Effector memory CD4-positive, alpha-beta T cell (primary cell): Measurements from ENCODE around the gene RPE.

Experiments used
- DNase-seq, 3 donors: peaks; one replicate each; pipeline ENCODE4 v3.0.0-alpha.2; 2020
- H3K27ac ChIP-seq: 2 replicates; pipeline ENCODE4 v1.7.0; 2013; ENCODE audit warnings: mild to moderate bottlenecking, low read length, moderate library complexity; ENCODE audit not compliant: insufficient read depth, poor library complexity, severe bottlenecking
- H3K27me3 ChIP-seq: replicated peaks from 2 replicates; pipeline ENCODE4 v1.7.0; 2013; ENCODE audit warnings: mild to moderate bottlenecking, low read length; ENCODE audit not compliant: insufficient read depth, control insufficient read depth, poor library complexity, severe bottlenecking
- H3K36me3 ChIP-seq: 2 replicates; pipeline ENCODE4 v1.7.0; 2013; ENCODE audit warnings: mild to moderate bottlenecking, low read length, moderate library complexity; ENCODE audit not compliant: control insufficient read depth, insufficient read depth
- H3K4me1 ChIP-seq: 2 replicates; pipeline ENCODE4 v1.7.0; 2013; ENCODE audit warnings: low read length, mild to moderate bottlenecking; ENCODE audit not compliant: control insufficient read depth, insufficient read depth, poor library complexity, severe bottlenecking
- H3K4me3 ChIP-seq: 2 replicates; pipeline ENCODE4 v1.7.0; 2013; ENCODE audit warnings: low read length, low read depth, mild to moderate bottlenecking; ENCODE audit not compliant: insufficient read depth, poor library complexity, severe bottlenecking
- H3K9me3 ChIP-seq: 2 replicates; pipeline ENCODE4 v1.7.0; 2013; ENCODE audit warnings: mild to moderate bottlenecking, low read length, moderate library complexity; ENCODE audit not compliant: control insufficient read depth

The RPE gene

DNA sequence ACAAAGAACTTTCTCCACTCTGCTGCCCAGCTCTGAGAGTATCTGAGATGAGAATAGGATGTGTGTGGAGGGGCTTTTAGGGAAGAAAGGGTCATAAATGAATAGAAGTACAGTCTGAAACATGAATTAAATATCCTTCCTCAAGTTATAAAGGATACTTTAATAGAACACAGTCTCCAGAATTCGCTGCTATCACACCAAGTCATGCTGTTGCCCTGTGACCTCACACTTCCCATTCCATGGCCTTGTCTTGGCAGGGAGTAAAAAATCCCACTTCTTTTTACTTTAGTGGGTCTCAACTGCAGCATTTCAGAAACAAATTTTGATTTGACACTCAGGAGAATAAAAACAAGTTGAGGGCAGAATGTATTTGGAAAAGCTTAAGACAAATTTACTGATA lies 3.8 kb upstream of the RPE start:
- Histone ChIP-seq H3K9me3 (no peaks in the 10 kb centered on the region), H3K36me3 (no peaks in the 10 kb centered on the region), H3K4me1 (peaks cover 5% of the 10 kb centered on the region), H3K4me3 (no peak overlapping the region), H3K27ac (no peak overlapping the region), H3K27me3 (no peaks in the 10 kb centered on the region)
- DNase-seq: no peak

DNA sequence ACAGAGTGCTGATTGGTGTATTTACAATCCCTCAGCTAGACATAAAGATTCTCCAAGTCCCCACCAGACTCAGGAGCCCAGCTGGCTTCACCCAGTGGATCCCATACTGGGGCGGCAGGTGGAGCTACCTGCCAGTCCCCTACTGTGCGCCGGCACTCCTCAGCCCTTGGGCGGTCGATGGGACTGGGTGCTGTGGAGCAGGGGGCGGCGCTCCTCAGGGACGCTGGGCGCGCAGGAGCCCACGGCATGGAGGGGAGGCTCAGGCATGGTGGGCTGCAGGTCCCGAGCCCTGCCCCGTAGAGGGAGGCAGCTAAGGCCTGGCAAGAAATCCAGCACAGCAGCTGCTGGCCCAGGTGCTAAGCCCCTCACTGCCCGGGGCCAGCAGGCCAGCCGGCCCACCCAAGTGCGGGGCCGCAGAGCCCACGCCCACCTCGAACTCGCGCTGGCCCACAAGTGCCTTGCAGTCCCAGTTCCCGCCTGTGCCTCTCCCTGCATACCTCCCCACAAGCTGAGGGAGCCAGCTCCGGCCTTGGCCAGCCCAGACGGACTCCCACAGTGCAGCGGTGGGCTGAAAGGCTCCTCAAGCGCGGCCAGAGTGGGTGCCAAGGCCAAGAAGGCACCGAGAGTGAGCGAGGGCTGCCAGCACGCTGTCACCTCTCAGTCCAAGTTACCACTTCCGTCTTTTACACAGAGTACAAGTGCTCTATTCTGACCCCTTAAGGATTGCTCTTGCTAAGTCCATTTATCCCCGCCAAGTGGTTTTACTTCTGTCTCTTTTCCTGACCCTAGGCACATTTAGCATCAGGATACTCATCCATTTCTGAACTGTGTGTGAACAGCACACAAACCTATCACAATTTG lies 1.7 kb upstream of the RPE start:
- no peak for DNase-seq
- Histone ChIP-seq H3K36me3 (no peaks in the 10 kb centered on the region), H3K27ac (no peak overlapping the region), H3K4me1 (peaks cover 5% of the 10 kb centered on the region), H3K27me3 (no peaks in the 10 kb centered on the region), H3K4me3 (no peak overlapping the region), H3K9me3 (no peaks in the 10 kb centered on the region)

DNA sequence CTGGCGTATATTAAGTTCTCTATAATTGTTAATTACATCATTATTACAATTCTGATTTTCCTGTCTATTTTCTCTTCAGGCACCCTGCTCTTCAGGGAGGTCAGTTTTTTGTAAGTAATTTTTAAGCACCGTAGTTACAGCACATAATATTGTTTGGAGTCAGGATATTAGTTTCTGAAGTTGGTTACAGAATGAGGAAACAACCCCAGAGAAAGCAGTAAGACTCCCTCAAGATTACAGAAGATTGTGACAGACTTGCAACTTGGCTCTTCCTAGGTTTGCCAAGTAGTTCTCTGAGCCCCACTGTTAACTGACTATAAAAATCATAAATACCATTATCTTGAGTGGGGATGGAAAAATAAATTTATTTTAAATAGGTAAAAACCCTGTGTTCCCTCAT lies 921 bp downstream of the RPE start:
- Histone ChIP-seq H3K36me3 (no peaks in the 10 kb centered on the region), H3K4me1 (peaks cover 5% of the 10 kb centered on the region), H3K27me3 (no peaks in the 10 kb centered on the region), H3K27ac (peak overlapping the region; percentile 56), H3K4me3 (peak overlapping the region; percentile 71), H3K9me3 (no peaks in the 10 kb centered on the region)
- DNase-seq: no peak

DNA sequence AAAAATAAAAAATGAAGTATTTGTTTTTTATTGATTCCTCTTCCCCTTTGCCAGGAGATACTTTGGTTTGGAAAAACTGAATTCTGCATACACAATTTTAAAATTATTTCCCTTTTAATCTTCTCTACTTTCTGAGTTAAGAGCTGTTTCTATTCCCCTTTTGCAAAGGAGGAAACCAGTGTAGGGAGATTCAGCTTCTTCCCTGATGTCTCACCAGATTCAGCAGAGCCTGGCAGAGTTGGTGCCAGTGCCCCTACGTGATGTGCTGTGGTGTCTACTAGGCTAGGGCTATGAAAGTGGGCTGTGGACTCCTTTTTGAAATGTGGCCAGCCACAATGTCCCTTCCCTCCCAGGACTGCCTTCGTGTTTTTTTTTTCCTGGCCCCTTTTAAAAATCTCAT lies 2.4 kb downstream of the RPE start:
- H3K9me3 ChIP-seq: no peaks in the 10 kb centered on the region

DNA sequence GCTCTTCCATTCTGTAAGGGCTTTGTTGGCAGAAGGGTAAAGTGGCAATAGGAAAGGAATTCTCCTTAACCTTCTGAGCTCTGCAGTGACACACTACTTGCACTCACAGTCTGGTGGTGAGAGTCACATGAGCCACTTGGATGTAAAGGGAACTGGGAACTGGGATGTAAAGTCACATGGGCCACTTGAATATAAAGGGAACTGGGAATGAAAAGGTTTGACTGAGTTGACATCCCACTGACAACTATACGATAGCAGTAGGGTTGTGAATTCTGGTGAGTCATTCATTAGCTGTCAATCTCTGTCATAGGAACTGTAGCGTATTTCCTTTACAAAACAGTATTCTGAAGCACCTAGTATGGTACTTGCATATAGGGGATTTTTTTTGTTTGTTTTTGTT lies 5.5 kb downstream of the RPE start:
- H3K36me3 ChIP-seq: peaks cover 3% of the 10 kb centered on the region
- no peaks in the 10 kb centered on the region for H3K4me1 ChIP-seq
- no peak for DNase-seq
- H3K4me3 ChIP-seq: no peak overlapping the region
- H3K27ac ChIP-seq: no peak overlapping the region
- H3K9me3 ChIP-seq: no peaks in the 10 kb centered on the region
- no peaks in the 10 kb centered on the region for H3K27me3 ChIP-seq

More for the DNA sequence above, 2.4 kb downstream of the RPE start:
- H3K27me3 ChIP-seq: no peaks in the 10 kb centered on the region
- no peaks in the 10 kb centered on the region for H3K36me3 ChIP-seq
- H3K27ac ChIP-seq: no peak overlapping the region
- H3K4me3 ChIP-seq: no peak overlapping the region
- H3K4me1 ChIP-seq: peaks cover 5% of the 10 kb centered on the region
- no peak for DNase-seq

DNA sequence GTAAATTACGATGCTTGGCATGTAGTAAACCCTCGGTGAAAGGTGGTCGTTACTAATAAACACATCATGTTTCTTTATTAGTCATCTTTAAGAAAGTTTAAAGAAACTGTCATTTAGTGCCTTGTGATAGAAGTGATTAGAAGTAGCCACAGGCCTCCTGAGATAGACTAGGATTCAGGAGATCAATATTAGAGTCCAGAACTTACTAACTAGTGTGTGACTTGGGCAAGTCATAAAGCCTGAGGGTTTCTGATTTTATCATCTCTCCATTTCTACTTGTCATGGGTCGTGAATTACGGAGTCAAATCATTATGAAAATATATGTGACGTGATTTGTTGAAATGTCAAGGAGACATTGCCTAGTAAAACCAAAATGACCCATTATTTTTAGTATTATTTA lies 6.7 kb downstream of the RPE start:
- Histone ChIP-seq H3K4me3 (no peak overlapping the region), H3K4me1 (no peaks in the 10 kb centered on the region), H3K9me3 (no peaks in the 10 kb centered on the region), H3K27me3 (no peaks in the 10 kb centered on the region), H3K27ac (no peak overlapping the region), H3K36me3 (peaks cover 3% of the 10 kb centered on the region)
- no peak for DNase-seq

DNA sequence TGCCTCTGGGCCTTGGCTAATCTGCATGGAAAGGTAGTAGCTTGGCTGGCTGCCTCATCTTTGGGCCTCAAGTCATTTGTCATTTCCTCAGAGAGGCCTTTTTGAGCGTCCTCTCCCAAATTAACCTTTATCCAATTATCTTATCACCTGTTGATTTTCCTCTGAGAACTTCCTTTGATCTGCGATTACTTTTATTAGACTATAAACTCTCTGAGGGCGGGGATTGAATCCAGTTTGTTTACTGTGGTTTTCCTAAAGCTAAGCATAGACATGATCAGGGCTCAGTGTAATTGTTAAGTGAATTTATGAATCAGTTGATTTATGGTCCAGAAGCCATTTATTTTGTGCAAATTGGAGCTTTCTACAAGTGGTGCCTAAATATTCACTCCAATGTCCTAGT lies 7.5 kb downstream of the RPE start:
- peaks cover 6% of the 10 kb centered on the region for H3K36me3 ChIP-seq
- H3K27me3 ChIP-seq: no peaks in the 10 kb centered on the region
- no peak overlapping the region for H3K27ac ChIP-seq

DNA sequence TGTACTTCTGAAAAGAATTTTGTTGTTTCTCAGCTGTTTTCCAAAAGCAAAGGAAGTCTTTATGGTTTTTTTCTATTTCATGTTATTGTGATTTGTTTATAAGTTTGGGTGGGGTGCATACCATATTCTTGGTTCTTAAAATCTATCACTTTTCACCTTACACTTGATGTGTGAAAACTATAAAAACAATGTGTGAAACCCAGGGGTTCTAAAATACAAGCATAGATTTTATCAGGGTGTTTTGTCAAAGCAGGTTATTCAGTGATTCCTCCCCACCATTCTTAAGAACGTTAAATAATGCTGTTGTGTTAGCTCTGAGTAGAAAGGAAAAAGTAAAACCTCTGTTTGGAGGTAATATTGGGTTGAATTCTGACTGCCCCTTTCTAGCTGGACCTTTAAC lies 17.7 kb downstream of the RPE start:
- H3K9me3 ChIP-seq: no peaks in the 10 kb centered on the region
- H3K4me3 ChIP-seq: no peak overlapping the region
- H3K27me3 ChIP-seq: no peaks in the 10 kb centered on the region
- no peaks in the 10 kb centered on the region for H3K4me1 ChIP-seq
- no peak for DNase-seq
- H3K36me3 ChIP-seq: peaks cover 75% of the 10 kb centered on the region
- H3K27ac ChIP-seq: no peak overlapping the region

More for the DNA sequence above, 7.5 kb downstream of the RPE start:
- H3K4me1 ChIP-seq: no peaks in the 10 kb centered on the region
- no peak for DNase-seq
- H3K4me3 ChIP-seq: no peak overlapping the region
- H3K9me3 ChIP-seq: no peaks in the 10 kb centered on the region

DNA sequence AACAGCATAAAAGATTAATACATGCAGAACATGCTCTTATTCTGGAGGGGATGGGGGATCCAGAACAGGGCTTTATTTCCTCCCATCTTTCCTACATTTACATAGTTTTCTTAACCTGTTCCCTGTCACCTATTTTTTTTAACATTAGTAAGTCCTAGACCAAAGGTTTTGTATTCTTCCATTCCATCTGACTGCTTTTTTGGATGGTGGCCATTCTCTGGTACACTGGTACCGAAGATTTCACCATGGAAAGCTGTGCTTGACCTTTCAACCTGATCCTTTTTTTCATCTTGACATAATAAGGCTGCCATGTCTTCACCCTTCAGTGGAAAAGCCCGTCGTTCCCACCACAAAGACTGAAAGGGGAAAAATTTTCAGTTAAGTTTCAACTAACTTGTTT lies 20.4 kb downstream of the RPE start:
- H3K36me3 ChIP-seq: peaks cover 52% of the 10 kb centered on the region
- H3K4me1 ChIP-seq: no peaks in the 10 kb centered on the region
- H3K27me3 ChIP-seq: no peaks in the 10 kb centered on the region
- no peak overlapping the region for H3K4me3 ChIP-seq
- no peak for DNase-seq
- no peak overlapping the region for H3K27ac ChIP-seq
- no peaks in the 10 kb centered on the region for H3K9me3 ChIP-seq

DNA sequence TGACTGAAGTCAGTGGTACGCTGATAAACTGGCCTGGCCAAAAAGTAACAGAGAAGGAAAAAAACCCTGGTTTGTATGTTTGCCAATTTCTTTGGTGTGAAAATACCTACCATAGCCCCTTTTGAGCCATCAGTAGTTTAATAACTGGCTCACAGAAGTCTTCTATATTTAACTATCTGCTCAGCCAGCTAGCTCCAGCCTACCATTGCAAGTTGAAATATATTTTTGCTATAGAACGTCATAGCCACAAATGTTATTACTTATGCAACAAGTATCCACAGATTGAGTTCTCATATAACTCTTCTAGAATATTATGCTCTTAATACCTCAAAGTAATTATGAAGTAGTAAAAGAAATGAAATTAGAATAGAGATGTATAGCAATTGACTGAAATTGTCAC lies 25.2 kb downstream of the RPE start:
- H3K4me3 ChIP-seq: no peak overlapping the region
- H3K9me3 ChIP-seq: no peaks in the 10 kb centered on the region
- peaks cover 9% of the 10 kb centered on the region for H3K36me3 ChIP-seq
- no peak overlapping the region for H3K27ac ChIP-seq
- H3K27me3 ChIP-seq: no peaks in the 10 kb centered on the region
- no peak for DNase-seq
- no peaks in the 10 kb centered on the region for H3K4me1 ChIP-seq
